HepG2 (cell line): ENCODE measurements around the gene MPST. TPM values are rescaled to one million over a fixed set of nuclear protein-coding genes. Genes with fewer than 3 reads are reported as not detected.

ENCODE experiments used
- ATAC-seq: fragments of 200-7000 bp; cut with Tn5 transposase; 3 replicates; pipeline ENCODE4 v1.9.1; 2020; ENCODE audit warnings: mild to moderate bottlenecking, moderate library complexity
- BruUV-seq: library from RNA; stranded (reverse); fragments of 400-500 nt; replicated peaks from 2 replicates; lab custom pipeline; 2021; lab: Mats Ljungman, UMichigan
- CTCF ChIA-PET: fragments of 300-600 bp; formaldehyde crosslinking; extraction: SDS; loops from one replicate; lab custom pipeline; 2021; ENCODE audit warnings: low total read pairs, inconsistent platforms, low intra/inter-chr PET ratio; lab: Yijun Ruan, JAX
- POLR2A ChIA-PET: fragments of 350-600 bp; sonication (Branson Sonifier 250); formaldehyde crosslinking; loops from one replicate; lab custom pipeline; 2020; ENCODE audit warnings: antibody characterized with exemption, inconsistent platforms; lab: Yijun Ruan, JAX
- DNase-seq: peaks from one replicate; pipeline ENCODE4 v3.0.0-alpha.2; 2015; ENCODE audit warnings: low spot score
- FAIRE-seq: peaks from 3 replicates; lab custom pipeline; 2011; peaks lifted over from hg19 to GRCh38; lab: Jason Lieb, UNC
- H2AFZ ChIP-seq: one replicate; pipeline ENCODE4 v1.6.1; 2011; ENCODE audit warnings: low read length, inconsistent platforms
- H3K27ac ChIP-seq: fragments of 300-600 bp; 3 replicates; pipeline ENCODE4 v1.8.0; 2011; ENCODE audit warnings: mixed run types, mild to moderate bottlenecking, mixed read lengths, low read length, inconsistent platforms; ENCODE audit not compliant: insufficient read depth; ENCODE audit errors: extremely low read length
- H3K27me3 ChIP-seq, 2 experiments: fragments of 200-600 bp in 1 of 2; 2 replicates in 1 of 2; 3 replicates in 1 of 2; pipeline versions ENCODE4 v1.6.0 to v1.8.0; 2011; ENCODE audit warnings: low read length in 2 of 2, mild to moderate bottlenecking in 2 of 2, moderate library complexity in 2 of 2, inconsistent platforms in 1 of 2; ENCODE audit not compliant: insufficient read depth in 2 of 2, control insufficient read depth in 1 of 2
- H3K36me3 ChIP-seq, 2 experiments: fragments of 200-600 bp in 1 of 2; replicated peaks in 1 of 2; 2 replicates in 1 of 2; 3 replicates in 1 of 2; pipeline versions ENCODE4 v1.5.1 to v1.8.0; 2011; ENCODE audit warnings: low read length in 2 of 2, inconsistent platforms in 1 of 2; ENCODE audit not compliant: insufficient read depth in 2 of 2, control insufficient read depth in 1 of 2
- H3K4me1 ChIP-seq: 2 replicates; pipeline ENCODE4 v1.5.1; 2012; ENCODE audit warnings: low read length, inconsistent platforms; ENCODE audit not compliant: insufficient read depth
- H3K4me2 ChIP-seq: 2 replicates; pipeline ENCODE4 v1.6.0; 2011; ENCODE audit warnings: low read depth, low read length, inconsistent platforms
- H3K4me3 ChIP-seq, 3 experiments: fragments of 200-600 bp in 1 of 3; sonication (generic), shearing (Covaris generic) in 1 of 3; replicated peaks in 1 of 3; 2 replicates each; pipeline ENCODE4 v1.5.1; 2011 to 2016; ENCODE audit warnings: low read length in 3 of 3, inconsistent platforms in 2 of 3, low read depth in 2 of 3, mild to moderate bottlenecking in 2 of 3, control low read depth in 1 of 3, mixed read lengths in 1 of 3; ENCODE audit not compliant: insufficient read depth in 1 of 3
- H3K79me2 ChIP-seq: one replicate; pipeline ENCODE4 v1.6.1; 2011; ENCODE audit warnings: low read length, inconsistent platforms; ENCODE audit not compliant: insufficient read depth
- H3K9ac ChIP-seq: 2 replicates; pipeline ENCODE4 v1.6.0; 2011; ENCODE audit warnings: mild to moderate bottlenecking, low read depth, low read length, inconsistent platforms; ENCODE audit not compliant: insufficient read depth
- H3K9me3 ChIP-seq: 2 replicates; pipeline ENCODE4 v1.5.1; 2012; ENCODE audit warnings: mild to moderate bottlenecking, low read length
- H4K20me1 ChIP-seq: 2 replicates; pipeline ENCODE4 v1.6.0; 2011; ENCODE audit warnings: inconsistent platforms, mild to moderate bottlenecking, low read length, moderate library complexity; ENCODE audit not compliant: insufficient read depth
- CBX1 ChIP-seq: IDR thresholded peaks from one replicate; pipeline ENCODE4 v1.6.1; 2016; ENCODE audit warnings: antibody characterized with exemption, low read depth
- KLF11 ChIP-seq: IDR thresholded peaks from 2 replicates; pipeline ENCODE4 v1.6.1; 2016; ENCODE audit warnings: missing compliant biosample characterization
- MBNL3 ChIP-seq: fragments of 250-450 bp; sonication (Bioruptor Pico); conservative IDR thresholded peaks from 2 replicates; pipeline ENCODE4 v1.8.0; 2022; ENCODE audit warnings: mild to moderate bottlenecking, inconsistent platforms
- NFE2 ChIP-seq: sonication (generic); formaldehyde crosslinking; IDR thresholded peaks from 2 replicates; pipeline ENCODE4 v1.4.0; 2020; ENCODE audit warnings: missing genetic modification reagents
- NFIB ChIP-seq: sonication (generic); formaldehyde crosslinking; IDR thresholded peaks from 2 replicates; pipeline ENCODE4 v1.9.0; 2021; ENCODE audit warnings: missing genetic modification reagents, mild to moderate bottlenecking, borderline replicate concordance
- RARA ChIP-seq: IDR thresholded peaks from 2 replicates; pipeline ENCODE4 v1.6.1; 2016; ENCODE audit warnings: missing genetic modification reagents, missing compliant biosample characterization
- RELA ChIP-seq: sonication (generic); formaldehyde crosslinking; IDR thresholded peaks from 2 replicates; pipeline ENCODE4 v1.4.0; 2020; ENCODE audit warnings: missing genetic modification reagents
- REPIN1 ChIP-seq: sonication (generic); formaldehyde crosslinking; IDR thresholded peaks from 2 replicates; pipeline ENCODE4 v1.8.0; 2022; ENCODE audit warnings: missing genetic modification reagents, low read depth, mild to moderate bottlenecking, borderline replicate concordance
- SP5 ChIP-seq: IDR thresholded peaks from 2 replicates; pipeline ENCODE4 v1.6.1; 2016; ENCODE audit warnings: low read depth, borderline replicate concordance
- TEF ChIP-seq: sonication (generic); formaldehyde crosslinking; IDR thresholded peaks from 2 replicates; pipeline ENCODE4 v1.5.0; 2020; ENCODE audit warnings: missing genetic modification reagents
- ZNF12 ChIP-seq: sonication (generic); formaldehyde crosslinking; IDR thresholded peaks from 2 replicates; pipeline ENCODE4 v1.5.0; 2020; ENCODE audit warnings: missing genetic modification reagents
- ZNF30 ChIP-seq: sonication (generic); formaldehyde crosslinking; IDR thresholded peaks from 2 replicates; pipeline ENCODE4 v1.5.0; 2020; ENCODE audit warnings: mild to moderate bottlenecking, missing genetic modification reagents
- ZNF430 ChIP-seq: sonication (generic); formaldehyde crosslinking; IDR thresholded peaks from 2 replicates; pipeline ENCODE4 v1.9.0; 2021; ENCODE audit warnings: mild to moderate bottlenecking, missing genetic modification reagents
- ZNF670 ChIP-seq: sonication (generic); formaldehyde crosslinking; IDR thresholded peaks from 2 replicates; pipeline ENCODE4 v1.8.0; 2022; ENCODE audit warnings: mild to moderate bottlenecking, missing genetic modification reagents, borderline replicate concordance
- ZNF737 ChIP-seq: sonication (generic); formaldehyde crosslinking; IDR thresholded peaks from 2 replicates; pipeline ENCODE4 v1.5.0; 2020; ENCODE audit warnings: missing genetic modification reagents, mild to moderate bottlenecking, borderline replicate concordance
- WGBS: methylation state at CpG from one replicate; pipeline ENCODE4 v1.1.6; 2017; ENCODE audit warnings: low lambda C conversion rate; 5-methylcytosine and 5-hydroxymethylcytosine counted together
- in situ Hi-C: cut with HindIII; loops from 2 replicates; pipeline ENCODE4 v1.10.0; 2017; ENCODE audit warnings: low pct_unique_long_range_greater_than_20kb; ENCODE audit not compliant: extremely low pct_ligation_motif_present
- intact Hi-C: fragments of 100-400 bp; cut with micrococcal nuclease; formaldehyde crosslinking; loops from one replicate; pipeline ENCODE4 v1.10.0; 2022; ENCODE audit not compliant: unreplicated experiment
- polyA plus RNA-seq, 8 experiments: library from polyadenylated mRNA; depleted of rRNA in 3 of 8; stranded (reverse) in 7 of 8; unstranded in 1 of 8; fragments of >200 nt; fragmentation: Illumina TruSeq in 4 of 8; extraction: Trizol in 4 of 8; gene quantifications; 2 replicates each; pipeline versions ENCODE4 v1.2.1 to v1.2.3, GENCODE V29; 2011 to 2016; ENCODE audit warnings: low read depth in 4 of 8, missing spikeins in 1 of 8, mixed read lengths in 1 of 8; ENCODE audit not compliant: insufficient read depth in 1 of 8
- total RNA-seq, 5 experiments: library from RNA; depleted of rRNA; stranded (reverse); fragments of >200 nt; fragmentation: Illumina TruSeq; extraction: Trizol; gene quantifications; 2 replicates each; pipeline ENCODE4 v1.2.3, GENCODE V29; 2016; ENCODE audit warnings: low read depth in 1 of 5
- TF ChIP-seq, protein P1 (sequence below): sonication (generic); formaldehyde crosslinking; IDR thresholded peaks from 2 replicates; pipeline ENCODE4 v1.5.0; 2020; ENCODE audit warnings: mild to moderate bottlenecking, missing genetic modification reagents, borderline replicate concordance

MPST gene
- total and polyA plus RNA-seq, 2 of the 13 experiments (the other 11 are each of a cell fraction or from before 2014, with no cell fraction given) = 133 to 141 TPM

GRCh38 chr22:37065180-37065579 lies 45.6 kb downstream of the MPST start:
- no peak overlapping the region for H2AFZ ChIP-seq
- H3K36me3 ChIP-seq = no peaks in the 10 kb centered on the region
- ChIA-PET CTCF (no interaction called here), POLR2A (no interaction called here)
- in situ Hi-C loops = no loop called here
- H3K4me2 ChIP-seq = no peak overlapping the region
- no peak overlapping the region for H3K27ac ChIP-seq
- TF ChIP-seq TEF (CRISPR knock-in tag) (no peak), RELA (CRISPR knock-in tag) (no peak), KLF11 (CRISPR knock-in tag) (no peak), ZNF12 (CRISPR knock-in tag) (no peak), RARA (CRISPR knock-in tag) (no peak), ZNF670 (CRISPR knock-in tag) (no peak)
- no peaks in the 10 kb centered on the region for H3K79me2 ChIP-seq
- intact Hi-C loops = no loop called here
- no peak overlapping the region for H3K4me3 ChIP-seq
- H3K4me1 ChIP-seq = peaks cover 19% of the 10 kb centered on the region
- no peak for ATAC-seq
- no TSS peak for BruUV-seq
- H3K9ac ChIP-seq = no peak overlapping the region
- no peak for FAIRE-seq
- no peak for DNase-seq
- WGBS = 70% methylated on average over 2 of the region's 3 CpGs
- H4K20me1 ChIP-seq = no peaks in the 10 kb centered on the region
- H3K27me3 ChIP-seq = no peaks in the 10 kb centered on the region
- no peaks in the 10 kb centered on the region for H3K9me3 ChIP-seq

- in situ Hi-C loops (no loop called here), intact Hi-C loops (no loop called here)
- POLR2A ChIA-PET = interaction anchor here (1.0 kb wide), 1 partner anchor 14 kb away, joined by 3 read pairs; no protein-coding TSS in a partner anchor
- Histone ChIP-seq H3K4me2 (no peak overlapping the region), H2AFZ (no peak overlapping the region), H3K79me2 (no peaks in the 10 kb centered on the region), H3K4me3 (no peak overlapping the region), H4K20me1 (no peaks in the 10 kb centered on the region), H3K27me3 (no peaks in the 10 kb centered on the region), H3K9ac (no peak overlapping the region), H3K9me3 (no peaks in the 10 kb centered on the region), H3K4me1 (peaks cover 19% of the 10 kb centered on the region), H3K27ac (no peak overlapping the region), H3K36me3 (no peaks in the 10 kb centered on the region)
- 0% methylated on average over 1 of the region's 9 CpGs for WGBS
- no peak for DNase-seq
- BruUV-seq = no TSS peak
- no peak for FAIRE-seq
- no peak for ATAC-seq
- CTCF ChIA-PET = no interaction called here
- TF ChIP-seq REPIN1 (CRISPR knock-in tag) (no peak), ZNF30 (CRISPR knock-in tag) (no peak), CBX1 (no peak), NFIB (no peak), MBNL3 (CRISPR knock-in tag) (no peak), SP5 (no peak), ZNF430 (CRISPR knock-in tag) (no peak), NFE2 (CRISPR knock-in tag) (no peak), ZNF737 (no peak)
- TF ChIP-seq, protein P1, sequence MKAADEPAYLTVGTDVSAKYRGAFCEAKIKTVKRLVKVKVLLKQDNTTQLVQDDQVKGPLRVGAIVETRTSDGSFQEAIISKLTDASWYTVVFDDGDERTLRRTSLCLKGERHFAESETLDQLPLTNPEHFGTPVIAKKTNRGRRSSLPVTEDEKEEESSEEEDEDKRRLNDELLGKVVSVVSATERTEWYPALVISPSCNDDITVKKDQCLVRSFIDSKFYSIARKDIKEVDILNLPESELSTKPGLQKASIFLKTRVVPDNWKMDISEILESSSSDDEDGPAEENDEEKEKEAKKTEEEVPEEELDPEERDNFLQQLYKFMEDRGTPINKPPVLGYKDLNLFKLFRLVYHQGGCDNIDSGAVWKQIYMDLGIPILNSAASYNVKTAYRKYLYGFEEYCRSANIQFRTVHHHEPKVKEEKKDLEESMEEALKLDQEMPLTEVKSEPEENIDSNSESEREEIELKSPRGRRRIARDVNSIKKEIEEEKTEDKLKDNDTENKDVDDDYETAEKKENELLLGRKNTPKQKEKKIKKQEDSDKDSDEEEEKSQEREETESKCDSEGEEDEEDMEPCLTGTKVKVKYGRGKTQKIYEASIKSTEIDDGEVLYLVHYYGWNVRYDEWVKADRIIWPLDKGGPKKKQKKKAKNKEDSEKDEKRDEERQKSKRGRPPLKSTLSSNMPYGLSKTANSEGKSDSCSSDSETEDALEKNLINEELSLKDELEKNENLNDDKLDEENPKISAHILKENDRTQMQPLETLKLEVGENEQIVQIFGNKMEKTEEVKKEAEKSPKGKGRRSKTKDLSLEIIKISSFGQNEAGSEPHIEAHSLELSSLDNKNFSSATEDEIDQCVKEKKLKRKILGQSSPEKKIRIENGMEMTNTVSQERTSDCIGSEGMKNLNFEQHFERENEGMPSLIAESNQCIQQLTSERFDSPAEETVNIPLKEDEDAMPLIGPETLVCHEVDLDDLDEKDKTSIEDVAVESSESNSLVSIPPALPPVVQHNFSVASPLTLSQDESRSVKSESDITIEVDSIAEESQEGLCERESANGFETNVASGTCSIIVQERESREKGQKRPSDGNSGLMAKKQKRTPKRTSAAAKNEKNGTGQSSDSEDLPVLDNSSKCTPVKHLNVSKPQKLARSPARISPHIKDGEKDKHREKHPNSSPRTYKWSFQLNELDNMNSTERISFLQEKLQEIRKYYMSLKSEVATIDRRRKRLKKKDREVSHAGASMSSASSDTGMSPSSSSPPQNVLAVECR = no peak
These were observed 46.4 kb downstream of the MPST start for GRCh38 chr22:37065961-37066360.
